NCI-H446 treated with DMSO at 0.1 percent for 48 hours (cell line): ENCODE measurements around the gene SLC39A1.

Source experiments
- DNase-seq: peaks from one replicate; lab custom pipeline; 2025; lab: John Stamatoyannopoulos, UW

The SLC39A1 gene

DNA sequence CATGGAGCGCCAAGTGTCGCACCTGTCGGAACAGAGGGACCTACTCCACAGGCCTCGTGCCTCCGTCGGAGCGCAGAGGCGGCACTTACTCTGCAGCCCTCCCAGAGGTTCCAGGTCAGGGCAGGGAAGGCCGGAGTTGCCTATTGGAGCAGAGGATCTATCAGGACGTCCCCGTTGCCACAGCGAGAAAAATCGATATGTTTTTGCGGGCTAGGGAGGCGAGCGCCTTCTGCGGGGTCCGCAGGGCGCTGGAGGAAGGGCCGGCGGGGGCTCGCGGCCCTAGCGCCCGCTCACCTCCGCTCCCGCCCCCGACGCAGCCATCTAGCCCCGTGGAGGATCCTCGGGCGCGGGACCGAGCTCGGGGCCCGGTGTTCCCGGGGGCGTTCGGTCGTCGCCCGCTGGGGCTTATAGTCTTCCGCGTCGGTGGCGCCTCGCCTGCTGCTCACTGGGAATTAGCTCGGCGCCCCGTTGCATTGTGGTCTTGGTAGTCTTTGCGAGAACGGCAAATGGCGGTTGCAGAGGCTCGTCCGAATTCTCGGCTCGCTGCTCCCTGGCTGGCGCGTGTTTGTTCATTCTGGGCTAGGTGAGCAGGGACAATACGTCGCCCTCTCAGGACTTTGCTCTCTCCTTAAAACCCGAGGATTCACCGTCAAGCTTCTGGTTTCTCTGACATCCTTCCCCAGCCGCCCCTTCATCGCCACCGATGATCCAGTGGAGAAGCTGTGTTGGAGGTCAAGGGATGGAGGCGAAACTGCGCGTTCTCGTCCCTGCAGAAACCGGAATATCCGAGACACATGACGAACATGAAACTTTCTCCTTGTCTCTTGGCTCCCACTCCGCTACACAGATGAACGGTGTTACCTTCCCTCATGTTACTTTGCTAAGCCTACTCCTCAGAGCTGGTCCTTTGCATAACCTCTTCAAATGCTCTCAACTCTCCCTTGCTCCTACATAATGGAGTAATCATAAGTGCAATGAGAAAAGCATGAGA, 14.2 kb upstream of the SLC39A1 start, which contains the start of gene JTB:
JTB (minus strand) TSS at position 425 of the 991 bp plus-strand sequence; CDS start at position 3, 422 bp downstream.
- peak; percentile 45 for DNase-seq

DNA sequence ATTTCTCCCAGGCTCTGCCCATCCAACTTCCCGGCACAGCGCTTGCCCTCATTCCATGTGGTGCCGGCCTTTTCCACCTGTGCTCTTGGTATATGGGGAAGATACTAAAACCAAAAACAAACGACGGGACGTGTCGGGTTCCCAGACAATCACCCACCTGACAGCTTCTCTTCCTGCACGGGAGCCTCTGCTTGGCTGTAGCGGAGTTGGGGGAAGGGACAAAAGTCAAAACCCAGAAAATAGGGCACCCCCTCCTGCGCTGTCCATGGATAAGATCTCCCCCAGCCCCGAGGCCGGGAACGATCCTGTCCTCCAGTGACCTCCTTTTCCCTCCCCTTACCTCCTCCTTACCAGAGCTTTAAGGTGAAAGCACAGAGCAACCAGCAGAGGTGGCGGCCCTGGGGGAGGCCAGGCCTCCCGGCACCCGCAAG, 13.5 kb upstream of the SLC39A1 start:
- no peak for DNase-seq

DNA sequence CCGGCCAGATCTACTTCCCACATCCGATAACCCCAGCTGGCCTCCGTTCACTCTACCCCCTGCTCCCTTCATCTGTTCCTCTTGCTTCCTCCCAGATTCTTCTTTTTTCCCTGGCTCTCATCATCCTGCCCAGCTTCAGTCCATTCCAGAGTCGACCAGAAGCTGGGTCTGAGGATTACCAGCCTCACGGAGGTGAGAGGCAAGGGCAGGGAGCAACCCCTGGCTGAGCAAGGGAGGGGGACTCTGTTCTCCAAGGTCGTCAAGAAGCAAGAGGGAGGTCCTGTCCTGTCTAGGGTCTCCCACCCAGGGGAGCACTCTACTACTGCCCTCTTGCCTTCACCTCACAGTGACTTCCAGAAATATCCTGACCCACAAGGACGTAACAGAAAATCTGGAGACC, 10.2 kb upstream of the SLC39A1 start:
- DNase-seq = no peak

DNA sequence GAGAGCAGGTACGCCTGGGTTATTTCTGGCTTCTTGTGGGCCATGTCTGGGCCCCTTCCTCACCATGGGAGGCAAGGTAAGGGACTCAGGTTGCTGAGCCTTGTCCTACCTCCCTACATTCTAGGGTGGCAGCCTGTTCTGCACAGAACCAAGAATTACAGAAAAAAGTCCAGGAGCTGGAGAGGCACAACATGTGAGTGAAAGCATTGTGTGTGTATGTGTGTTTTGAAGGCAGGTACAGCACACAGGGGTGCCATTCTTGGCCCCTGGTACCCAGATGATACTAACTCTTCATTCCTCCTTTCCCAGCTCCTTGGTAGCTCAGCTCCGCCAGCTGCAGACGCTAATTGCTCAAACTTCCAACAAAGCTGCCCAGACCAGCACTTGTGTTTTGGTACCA, 9.7 kb upstream of the SLC39A1 start:
- DNase-seq = no peak

DNA sequence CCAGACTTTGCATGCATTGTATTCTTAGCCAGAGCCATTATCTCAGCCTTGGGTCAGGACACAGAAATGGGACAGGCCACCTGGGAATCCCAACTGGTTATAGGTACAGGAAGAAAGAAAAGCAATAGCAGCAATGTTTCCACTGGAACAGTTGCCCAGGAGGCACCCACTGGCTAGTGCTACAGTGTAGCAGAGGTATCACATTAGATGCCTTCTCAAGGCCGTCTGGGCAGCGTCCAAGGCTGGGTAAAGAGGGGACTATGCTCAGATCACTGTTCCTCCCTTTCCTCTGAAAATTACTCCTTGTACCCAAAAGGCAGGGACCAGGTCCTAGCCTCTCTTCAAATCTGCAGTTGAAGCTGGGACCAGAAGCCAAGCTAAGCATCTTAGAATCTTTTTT, 7.0 kb upstream of the SLC39A1 start:
- no peak for DNase-seq

DNA sequence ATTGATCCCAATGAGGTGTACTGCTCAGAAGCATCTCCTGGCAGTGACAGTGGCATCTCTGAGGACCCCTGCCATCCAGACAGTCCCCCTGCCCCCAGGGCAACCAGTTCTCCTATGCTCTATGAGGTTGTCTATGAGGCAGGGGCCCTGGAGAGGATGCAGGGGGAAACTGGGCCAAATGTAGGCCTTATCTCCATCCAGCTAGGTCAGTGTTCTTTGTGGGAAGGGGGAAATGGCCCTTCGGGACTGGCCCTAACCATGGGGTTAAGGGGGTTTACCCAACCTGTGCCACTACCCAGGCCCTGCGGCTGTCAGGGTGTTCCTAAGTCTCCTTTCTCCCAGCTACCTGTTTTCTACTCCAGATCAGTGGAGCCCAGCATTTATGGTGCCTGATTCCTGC, 5.6 kb upstream of the SLC39A1 start:
- DNase-seq = no peak

DNA sequence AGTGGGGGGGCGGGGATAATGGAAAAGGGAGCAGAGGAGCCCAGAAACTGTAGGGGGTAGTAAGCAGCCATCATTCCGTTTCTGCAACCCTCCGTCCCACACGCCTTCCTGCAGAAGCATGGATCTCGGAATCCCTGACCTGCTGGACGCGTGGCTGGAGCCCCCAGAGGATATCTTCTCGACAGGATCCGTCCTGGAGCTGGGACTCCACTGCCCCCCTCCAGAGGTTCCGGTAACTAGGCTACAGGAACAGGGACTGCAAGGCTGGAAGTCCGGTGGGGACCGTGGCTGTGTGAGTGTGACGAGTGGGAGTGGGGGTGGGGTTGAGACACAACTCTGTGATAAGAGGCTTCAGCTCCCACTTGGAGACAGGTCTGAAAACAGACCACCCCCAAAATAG, 5.1 kb upstream of the SLC39A1 start:
- DNase-seq = no peak

DNA sequence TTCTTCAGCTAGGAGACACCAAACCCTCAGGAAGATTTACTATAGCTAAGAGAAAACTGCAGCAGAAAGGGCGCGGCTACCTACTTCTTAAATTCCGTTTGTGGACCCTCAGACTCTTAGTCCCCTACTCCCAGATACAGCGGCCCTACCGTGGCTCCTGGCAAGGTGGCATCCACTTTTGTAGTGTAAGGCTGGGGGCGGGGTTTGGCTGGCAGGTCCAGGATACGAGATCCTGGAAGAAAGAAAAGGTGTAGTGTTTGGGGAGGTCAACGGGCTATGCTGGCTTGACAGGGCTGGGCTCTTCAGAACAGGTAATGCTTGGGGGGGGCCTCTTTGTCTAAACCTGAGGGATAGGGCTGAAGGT, 4.6 kb upstream of the SLC39A1 start:
- no peak for DNase-seq

DNA sequence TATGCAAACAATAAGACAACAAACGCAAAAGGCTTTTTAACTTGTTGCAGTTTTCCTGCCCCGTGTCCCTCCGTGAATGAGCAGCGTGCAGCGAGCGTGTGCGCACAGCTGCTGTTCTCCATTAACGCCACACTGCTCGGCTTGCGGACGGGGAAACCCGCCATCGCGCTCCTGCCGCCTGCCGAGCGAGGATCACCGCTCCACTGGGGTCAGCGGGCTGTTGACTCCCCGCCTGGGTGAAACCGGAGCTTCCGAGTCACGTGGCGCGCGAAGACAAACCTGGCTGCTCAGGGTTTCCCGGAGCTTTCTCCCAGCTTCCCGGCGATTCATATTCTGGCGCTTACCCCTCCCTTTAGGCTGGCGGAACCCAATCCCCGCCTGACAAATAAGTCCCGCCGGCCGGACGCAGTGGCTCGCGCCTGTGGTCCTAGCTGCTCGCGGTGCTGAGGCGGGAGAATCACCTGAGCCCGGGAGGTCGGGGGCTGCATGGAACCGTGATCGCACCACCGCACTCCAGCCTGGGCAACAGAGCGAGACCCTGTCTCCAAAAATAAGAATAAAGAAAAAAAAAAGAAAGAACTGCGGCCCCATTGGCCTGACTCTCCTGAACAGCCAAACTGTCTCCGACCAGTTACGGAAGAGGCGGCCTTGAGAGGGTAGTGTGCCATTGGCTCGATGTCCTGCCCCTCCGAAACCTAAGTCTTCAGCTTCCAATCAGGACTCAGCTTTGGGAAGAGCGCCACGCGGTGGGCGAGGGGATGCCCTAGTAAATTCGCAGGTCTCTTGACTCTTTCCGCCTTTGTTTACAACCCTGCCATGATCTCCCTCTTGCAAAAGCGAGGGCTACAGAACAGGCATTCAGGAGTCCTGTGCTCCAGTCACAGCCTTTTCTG, 4.0 kb upstream of the SLC39A1 start, which contains the start of gene CREB3L4:
CREB3L4 (plus strand) TSS at position 796 of the 893 bp plus-strand sequence. CDS start 624 bp downstream, outside the sequence.
- DNase-seq = peak; percentile 99

DNA sequence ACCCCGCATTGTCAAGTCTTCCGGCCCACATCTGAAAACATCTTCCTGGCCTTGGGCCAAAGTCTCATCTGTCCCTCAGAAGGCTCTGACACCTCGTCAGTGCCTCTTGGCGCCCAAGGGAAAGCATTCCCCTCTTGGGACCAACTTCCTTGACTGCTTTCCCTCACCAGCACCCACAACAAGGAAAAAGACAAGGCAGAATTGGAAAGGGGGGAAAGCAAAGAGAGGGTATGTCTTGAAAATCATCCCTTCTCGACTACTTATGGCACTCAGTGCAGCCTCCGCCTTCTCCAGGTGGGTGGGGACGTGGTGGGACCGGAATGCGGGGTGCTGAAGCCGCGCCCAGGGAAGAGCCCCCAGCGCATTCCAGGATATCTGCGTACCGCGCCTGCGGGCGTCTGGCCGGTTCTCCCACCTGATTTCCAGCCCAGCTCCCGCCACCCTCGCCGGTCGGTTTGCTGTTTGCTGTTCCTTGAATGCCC, 554 bp upstream of the SLC39A1 start:
- DNase-seq = no peak

DNA sequence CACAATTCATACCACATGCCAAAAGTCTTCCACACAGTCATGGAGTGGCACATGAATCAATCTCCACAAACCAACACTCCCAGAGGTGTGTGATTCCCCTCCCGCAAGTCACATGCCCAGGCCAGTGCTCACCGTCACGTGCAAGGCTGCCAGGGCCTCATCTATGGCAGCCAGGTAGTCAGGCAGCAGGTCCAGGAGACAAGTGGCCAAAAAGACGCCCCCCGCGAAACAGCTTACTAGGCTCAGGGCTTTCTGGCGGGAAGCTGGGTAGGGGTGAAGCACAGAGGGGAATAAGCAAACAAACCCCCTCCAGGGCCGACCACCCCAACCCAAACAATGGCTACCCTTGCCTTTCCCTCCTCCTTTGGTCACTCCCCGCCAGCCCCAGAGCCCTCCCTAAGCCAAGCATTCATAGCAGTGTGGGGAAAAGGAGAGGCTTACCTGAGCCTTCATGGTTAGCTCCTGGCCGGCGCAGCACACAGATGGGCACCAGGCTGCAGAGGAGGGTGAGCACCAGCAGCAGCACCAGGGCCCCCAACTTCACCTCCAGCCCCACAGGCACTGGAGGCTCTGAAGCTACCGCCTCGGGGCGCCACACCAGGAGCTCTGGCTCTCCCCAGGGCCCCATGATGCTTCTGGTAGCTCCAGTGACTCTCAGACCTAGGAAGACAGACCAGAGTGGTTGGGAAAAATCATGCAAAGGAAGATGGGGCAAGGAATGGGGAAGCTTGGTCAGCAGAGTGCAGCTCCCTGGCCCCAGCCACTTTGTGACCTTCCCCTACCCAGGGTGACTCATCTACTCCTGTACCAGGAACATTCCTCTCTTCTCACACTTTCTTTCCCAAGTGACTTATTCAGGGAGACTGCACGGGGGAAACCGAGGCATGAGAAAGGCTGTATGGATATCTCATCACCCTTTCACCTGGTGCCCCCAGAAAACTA, 978 bp downstream of the SLC39A1 start:
- DNase-seq = no peak

DNA sequence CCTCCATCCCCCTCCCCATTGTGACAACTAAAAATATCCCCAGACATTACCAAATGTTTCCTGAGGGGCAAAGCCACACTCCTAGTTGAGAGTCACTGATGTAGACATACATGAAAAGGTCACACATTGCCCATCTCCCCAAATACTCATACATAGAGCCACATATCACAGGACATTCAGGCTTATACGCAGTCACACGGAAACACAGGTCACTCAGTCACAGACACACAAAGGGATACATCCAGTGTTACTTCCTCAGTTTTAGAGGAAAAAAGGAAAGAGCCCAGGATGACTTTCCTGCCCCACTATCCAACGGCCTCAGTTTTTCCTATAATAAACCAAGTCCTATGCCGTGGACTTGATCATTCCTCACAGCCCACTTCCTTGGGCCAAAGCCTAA, 1.9 kb downstream of the SLC39A1 start:
- no peak for DNase-seq

DNA sequence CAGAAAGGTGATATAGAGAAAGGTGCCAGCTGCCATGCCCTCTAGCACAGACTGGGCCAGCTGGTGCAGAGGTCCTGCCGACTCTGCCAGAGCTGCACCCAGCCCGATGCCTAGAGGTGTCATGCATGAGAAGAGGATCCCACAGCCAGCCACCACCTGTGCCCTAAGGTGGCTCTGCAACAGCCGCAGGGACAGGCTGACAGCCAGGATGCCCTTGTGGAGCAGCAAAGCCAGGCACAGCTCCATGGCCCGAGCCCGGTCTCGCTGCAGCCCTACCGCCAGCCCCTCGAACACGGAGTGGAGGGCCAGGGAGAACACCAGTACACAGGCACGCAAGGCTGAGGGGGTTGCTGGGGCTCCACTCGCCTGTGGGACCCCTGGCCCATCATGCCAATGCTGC, 3.1 kb downstream of the SLC39A1 start:
- no peak for DNase-seq

DNA sequence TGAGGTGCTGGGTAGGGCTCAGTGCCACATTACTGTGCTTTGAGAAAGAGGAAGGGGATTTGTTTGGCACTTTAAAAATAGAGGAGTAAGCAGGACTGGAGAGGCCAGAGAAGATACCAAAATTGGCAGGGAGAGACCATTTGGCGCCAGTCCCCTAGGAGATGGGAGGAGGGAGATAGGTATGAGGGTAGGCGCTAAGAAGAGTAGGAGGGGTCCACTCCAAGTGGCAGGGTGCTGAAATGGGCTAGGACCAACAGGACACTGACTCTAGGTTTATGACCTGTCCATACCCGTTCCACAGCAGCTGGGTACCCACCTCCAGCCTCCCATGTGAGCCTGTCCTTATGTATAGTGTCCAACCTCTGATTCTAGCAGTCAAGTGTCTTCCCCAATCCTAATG, 3.9 kb downstream of the SLC39A1 start:
- DNase-seq = no peak

DNA sequence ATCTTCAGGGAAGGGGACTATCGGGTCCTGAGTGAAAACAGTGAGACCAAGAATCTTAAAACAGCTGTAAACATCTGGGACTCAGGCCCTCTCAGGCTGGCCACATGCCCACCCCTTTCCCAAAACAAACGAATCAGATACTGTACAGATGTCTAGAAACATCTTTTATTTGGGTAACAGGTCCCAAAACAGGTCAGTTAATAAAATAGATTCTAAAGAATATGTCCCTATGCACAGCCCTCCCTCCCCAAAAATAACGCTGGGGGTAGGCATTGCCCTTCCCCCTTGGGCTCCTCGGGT, 4.4 kb downstream of the SLC39A1 start:
- DNase-seq = no peak

DNA sequence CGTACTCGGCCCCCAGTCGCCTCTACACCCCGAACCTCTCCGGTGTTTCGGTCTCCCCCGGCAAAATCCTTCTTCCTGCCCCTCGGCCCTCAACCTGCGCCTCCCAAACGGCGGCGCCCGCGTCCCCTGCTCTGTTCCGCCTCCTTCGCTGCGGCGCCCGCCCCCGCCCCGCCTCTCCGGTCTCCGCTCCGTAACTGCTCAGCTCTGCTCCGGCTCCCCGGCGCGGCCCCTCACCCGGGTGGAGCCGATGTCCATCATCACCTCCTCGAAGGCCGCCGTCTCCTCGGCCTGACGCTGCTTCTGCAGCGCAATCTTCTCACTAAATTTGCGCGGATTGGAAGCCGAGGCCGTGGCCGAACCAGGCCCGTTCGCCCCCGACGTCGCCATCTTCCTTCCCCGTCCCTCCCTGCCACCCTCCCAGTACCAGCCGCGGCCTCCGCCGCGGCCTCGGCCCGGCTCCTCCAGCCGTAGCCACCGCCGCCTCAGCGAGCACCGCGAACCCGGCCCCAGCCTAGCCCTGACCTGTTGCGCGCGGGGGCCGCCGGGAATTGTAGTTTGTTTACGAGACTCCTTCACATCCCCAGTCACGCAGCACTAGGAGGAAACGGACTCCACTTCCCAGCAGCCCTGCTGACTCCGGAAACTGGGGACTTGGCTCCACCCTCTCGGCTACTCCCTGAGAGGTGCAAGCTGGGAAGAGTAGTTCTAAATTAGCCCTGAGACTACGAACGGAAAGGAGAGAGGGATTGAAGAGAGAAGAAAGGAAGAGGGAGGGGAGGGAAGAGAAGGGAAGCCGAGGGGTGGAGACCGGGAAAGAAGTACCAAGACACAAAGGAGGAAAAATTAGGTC, 5.0 kb downstream of the SLC39A1 start, which contains the start of gene CRTC2:
CRTC2 (minus strand) TSS at position 502 of the 850 bp plus-strand sequence; CDS start at position 387, 115 bp downstream.
- DNase-seq = peak; percentile 98

DNA sequence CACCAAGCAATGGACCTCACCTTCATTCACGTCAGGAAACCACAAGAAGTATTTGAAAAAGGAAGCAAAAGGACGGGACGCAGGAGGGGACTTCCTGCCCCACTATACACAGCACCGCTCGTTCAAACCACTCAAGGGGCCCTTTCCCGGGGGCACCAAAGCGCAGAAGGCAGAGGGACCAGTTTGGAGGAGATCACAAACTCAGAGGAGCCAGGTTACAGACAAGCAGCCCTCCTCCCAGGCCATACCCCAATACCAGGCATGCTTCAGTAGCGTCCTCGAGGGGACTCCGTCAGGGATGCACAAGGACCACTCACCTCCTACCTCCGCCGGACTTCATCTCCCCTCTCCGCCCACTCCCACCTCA, 5.6 kb downstream of the SLC39A1 start:
- DNase-seq = no peak

DNA sequence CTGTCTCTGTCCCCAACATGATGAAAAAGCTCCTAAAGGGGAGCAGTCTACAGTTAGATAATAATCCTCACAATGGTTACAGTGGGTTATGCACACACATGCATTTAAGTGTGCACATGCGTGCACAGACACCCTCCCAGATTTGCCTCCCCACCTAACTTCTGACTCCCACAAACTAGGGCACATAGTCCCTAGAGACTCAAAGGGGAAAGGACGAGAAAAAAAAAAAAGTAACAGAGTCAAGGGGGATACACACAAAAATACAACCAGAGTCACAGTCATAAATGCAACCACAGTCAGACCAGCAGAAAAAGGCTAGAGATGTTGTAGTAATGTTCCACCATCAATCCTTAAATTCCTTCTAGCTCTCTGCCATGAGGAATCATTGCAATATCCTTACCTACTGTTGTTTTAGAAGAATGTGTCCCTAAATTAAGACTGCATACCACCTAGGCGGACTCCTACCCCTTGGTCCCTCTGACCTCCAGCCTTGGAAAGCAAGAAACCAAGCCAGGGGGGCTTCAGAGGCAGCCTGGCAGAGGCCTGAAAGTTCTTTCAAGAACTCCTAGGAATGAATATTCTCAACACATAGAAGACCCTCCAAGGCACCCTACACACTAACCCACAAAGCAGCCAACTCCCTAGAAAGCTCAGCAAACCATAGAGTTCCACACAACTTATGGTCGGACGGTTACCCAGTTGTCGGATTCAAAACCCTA, 6.2 kb downstream of the SLC39A1 start:
- DNase-seq = no peak

DNA sequence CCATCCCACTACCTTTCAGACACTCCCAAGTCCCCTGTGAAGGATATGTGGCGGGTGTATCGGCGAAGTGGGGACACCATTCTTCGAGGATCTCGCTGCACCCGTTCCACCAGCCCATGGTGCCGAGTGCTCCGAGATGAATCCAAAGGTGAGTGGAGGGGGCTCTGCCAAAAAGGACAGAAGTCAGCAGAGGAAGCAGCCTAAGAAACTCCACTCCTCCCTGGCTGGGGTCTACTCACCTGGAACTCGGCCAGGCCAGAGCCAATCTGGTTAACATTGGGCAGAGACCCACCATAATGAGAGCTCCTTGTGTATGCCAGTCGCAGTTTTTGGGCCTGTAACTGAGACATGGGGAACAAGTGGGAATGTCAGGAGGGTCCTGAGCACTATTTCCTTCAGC, 8.5 kb downstream of the SLC39A1 start:
- no peak for DNase-seq

DNA sequence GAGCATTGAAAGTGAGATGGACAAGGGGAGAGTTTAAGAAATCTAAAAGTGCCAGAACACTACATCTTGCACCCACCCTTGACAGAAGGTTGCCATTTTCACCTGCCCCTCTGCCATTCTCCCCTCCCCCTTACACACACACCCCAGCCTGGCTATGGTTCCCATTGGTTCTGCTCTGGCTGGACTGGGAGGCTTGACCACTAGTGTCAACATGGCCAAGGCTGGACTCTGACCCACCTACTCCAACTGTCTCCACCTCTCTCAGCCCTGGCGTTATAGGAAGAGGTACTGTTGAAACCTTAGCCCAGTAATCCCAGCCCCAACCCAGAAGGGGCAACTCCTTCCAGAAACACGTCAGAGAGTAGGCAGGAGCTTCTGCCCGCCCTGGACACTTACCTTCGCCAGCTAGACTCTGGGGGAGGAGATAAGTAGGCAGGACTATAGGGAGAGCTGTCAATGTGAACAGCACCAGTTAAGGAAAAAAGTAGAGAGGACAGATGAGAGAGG, 9.4 kb downstream of the SLC39A1 start:
- no peak for DNase-seq
